Measurements from ENCODE around the gene COMMD10. TPM values are rescaled to one million over a fixed set of nuclear protein-coding genes. Genes with fewer than 3 reads are reported as not detected.

COMMD10 gene
- total and polyA plus RNA-seq, 2 experiments from 2014 or later = 37.7 to 52.2 TPM

GRCh38 chr5:116256717-116257116 lies 171.9 kb downstream of the COMMD10 start:
- Histone ChIP-seq H3K9me3 (ENCODE audit: low read depth) (no peaks in the 10 kb centered on the region), H3K9me2 (replicated peaks; ENCODE audit: insufficient read depth) (no peaks in the 10 kb centered on the region), H3K36me3 (replicated peaks; ENCODE audit: insufficient read depth, low read depth) (no peaks in the 10 kb centered on the region), H4K20me1 (ENCODE audit: insufficient read depth, poor library complexity, severe bottlenecking) (no peaks in the 10 kb centered on the region), H3K27ac (no peak overlapping the region), H3K27me3 (no peaks in the 10 kb centered on the region), H3K4me3 (no peak overlapping the region), H3K4me2 (no peak overlapping the region), H3K4me1 (ENCODE audit: insufficient read depth) (no peaks in the 10 kb centered on the region), H3K79me2 (no peaks in the 10 kb centered on the region), H2AFZ (no peak overlapping the region)
- WGBS (ENCODE audit: low lambda C conversion rate, missing lambda C conversion rate) = 81% methylated on average over 1 of the region's 1 CpG
- DNase-seq (ENCODE audit: low spot score) = no peak
- TF ChIP-seq CTCF (IDR thresholded peaks at IDR 0.05; ENCODE audit: poor library complexity) (no peak), EZH2phosphoT487 (IDR thresholded peaks at IDR 0.05; ENCODE audit: low read depth, severe bottlenecking, unreplicated experiment) (no peak), EZH2 (IDR thresholded peaks at IDR 0.05; ENCODE audit: borderline replicate concordance) (no peak)

GRCh38 chr5:116265471-116265870 lies 180.6 kb downstream of the COMMD10 start:
- H3K9me2 ChIP-seq (replicated peaks; ENCODE audit: insufficient read depth) = no peaks in the 10 kb centered on the region
- H3K4me1 ChIP-seq (ENCODE audit: insufficient read depth) = no peaks in the 10 kb centered on the region
- H2AFZ ChIP-seq = no peak overlapping the region
- 91% methylated on average over 3 of the region's 3 CpGs for WGBS (ENCODE audit: low lambda C conversion rate, missing lambda C conversion rate)
- no peaks in the 10 kb centered on the region for H3K79me2 ChIP-seq
- H3K9me3 ChIP-seq (ENCODE audit: low read depth) = no peaks in the 10 kb centered on the region
- H3K4me3 ChIP-seq = no peak overlapping the region
- TF ChIP-seq EZH2 (IDR thresholded peaks at IDR 0.05; ENCODE audit: borderline replicate concordance) (no peak), CTCF (IDR thresholded peaks at IDR 0.05; ENCODE audit: poor library complexity) (no peak), EZH2phosphoT487 (IDR thresholded peaks at IDR 0.05; ENCODE audit: low read depth, severe bottlenecking, unreplicated experiment) (no peak)
- no peak overlapping the region for H3K27ac ChIP-seq
- no peak overlapping the region for H3K4me2 ChIP-seq
- H4K20me1 ChIP-seq (ENCODE audit: insufficient read depth, poor library complexity, severe bottlenecking) = no peaks in the 10 kb centered on the region
- DNase-seq (ENCODE audit: low spot score) = no peak
- H3K27me3 ChIP-seq = no peaks in the 10 kb centered on the region
- H3K36me3 ChIP-seq (replicated peaks; ENCODE audit: insufficient read depth, low read depth) = no peaks in the 10 kb centered on the region

GRCh38 chr5:116271446-116272025 lies 186.7 kb downstream of the COMMD10 start:
- no peak overlapping the region for H3K4me2 ChIP-seq
- no peaks in the 10 kb centered on the region for H3K9me2 ChIP-seq (replicated peaks; ENCODE audit: insufficient read depth)
- H3K4me1 ChIP-seq (ENCODE audit: insufficient read depth) = no peaks in the 10 kb centered on the region
- no peaks in the 10 kb centered on the region for H3K79me2 ChIP-seq
- peaks cover 4% of the 10 kb centered on the region for H3K9me3 ChIP-seq (ENCODE audit: low read depth)
- WGBS (ENCODE audit: low lambda C conversion rate, missing lambda C conversion rate) = 97% methylated on average over 2 of the region's 2 CpGs
- H4K20me1 ChIP-seq (ENCODE audit: insufficient read depth, poor library complexity, severe bottlenecking) = no peaks in the 10 kb centered on the region
- H3K4me3 ChIP-seq = no peak overlapping the region
- no peaks in the 10 kb centered on the region for H3K36me3 ChIP-seq (replicated peaks; ENCODE audit: insufficient read depth, low read depth)
- H3K27me3 ChIP-seq = no peaks in the 10 kb centered on the region
- no peak overlapping the region for H3K27ac ChIP-seq
- H2AFZ ChIP-seq = no peak overlapping the region
- no peak for DNase-seq (ENCODE audit: low spot score)
- TF ChIP-seq CTCF (IDR thresholded peaks at IDR 0.05; ENCODE audit: poor library complexity) (no peak), EZH2phosphoT487 (IDR thresholded peaks at IDR 0.05; ENCODE audit: low read depth, severe bottlenecking, unreplicated experiment) (no peak), EZH2 (IDR thresholded peaks at IDR 0.05; ENCODE audit: borderline replicate concordance) (no peak)

Measured in hepatocyte (in vitro differentiated cells).